ENCODE results near the gene CNOT3.

DNA sequence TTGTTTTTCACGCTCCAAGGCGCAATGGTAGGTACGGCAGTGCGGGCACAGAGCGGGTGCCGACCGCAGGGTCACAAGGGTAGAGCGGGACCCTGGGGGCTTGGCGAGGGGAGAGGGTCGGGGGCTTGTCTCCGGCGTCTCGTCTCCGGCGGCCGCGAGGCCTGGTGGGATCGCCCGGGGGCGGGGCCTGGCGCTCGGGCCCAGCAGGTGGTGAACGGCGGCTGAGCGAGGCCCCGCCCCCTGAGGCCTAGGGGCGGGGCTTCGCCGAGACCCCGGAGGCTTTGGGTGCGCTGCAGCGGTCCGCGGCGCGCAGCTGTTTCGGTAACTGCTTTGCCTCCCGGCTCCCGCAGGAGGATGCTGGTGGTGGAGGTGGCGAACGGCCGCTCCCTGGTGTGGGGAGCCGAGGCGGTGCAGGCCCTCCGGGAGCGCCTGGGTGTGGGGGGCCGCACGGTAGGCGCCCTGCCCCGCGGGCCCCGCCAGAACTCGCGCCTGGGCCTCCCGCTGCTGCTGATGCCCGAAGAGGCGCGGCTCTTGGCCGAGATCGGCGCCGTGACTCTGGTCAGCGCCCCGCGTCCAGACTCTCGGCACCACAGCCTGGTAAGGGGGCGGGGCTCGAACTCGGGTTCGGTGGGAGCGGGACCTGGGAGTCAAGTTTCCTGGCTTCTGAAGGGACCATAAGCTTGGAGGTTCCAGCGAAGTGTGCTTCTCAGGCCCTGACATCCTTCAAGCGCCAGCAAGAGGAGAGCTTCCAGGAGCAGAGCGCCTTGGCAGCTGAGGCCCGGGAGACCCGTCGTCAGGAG, 53.6 kb downstream of the CNOT3 start, which contains the start of gene TSEN34:
- TF ChIP-seq CTCF (conservative IDR thresholded peaks at IDR 0.05; ENCODE audit: low read depth in 2 of 2) (no peak), ZNF331 (CRISPR knock-in tag; IDR thresholded peaks at IDR 0.05; ENCODE audit: low read depth) (no peak), EZH2 (IDR thresholded peaks at IDR 0.05; ENCODE audit: low read depth, unreplicated experiment) (no peak), REST (IDR thresholded peaks at IDR 0.05; ENCODE audit: unreplicated experiment) (no peak), POLR2AphosphoS5 (IDR thresholded peaks at IDR 0.05; ENCODE audit: low read depth) (peak; percentile 86), EZH2phosphoT487 (IDR thresholded peaks at IDR 0.05; ENCODE audit: unreplicated experiment) (no peak), JUNB (IDR thresholded peaks at IDR 0.05; ENCODE audit: unreplicated experiment) (no peak), STAT1 (IDR thresholded peaks at IDR 0.05; ENCODE audit: unreplicated experiment) (no peak), CREB1 (CRISPR knock-in tag; IDR thresholded peaks at IDR 0.05; ENCODE audit: low read depth) (peak; percentile 43; the same call in 1 of the 2 replicates), ETS1 (IDR thresholded peaks at IDR 0.05) (no peak), ZNF114 (CRISPR knock-in tag; IDR thresholded peaks at IDR 0.05) (no peak), ZNF462 (CRISPR knock-in tag; IDR thresholded peaks at IDR 0.05) (no peak)
